ENCODE data around the gene HDAC4. TPM values are rescaled to one million over a fixed set of nuclear protein-coding genes. Genes with fewer than 3 reads are reported as not detected.
"Not testable (repeated sequence)": the region's sequence is repeated elsewhere in the genome, so short reads cannot be mapped to it uniquely, and the experiment has no call there.

The HDAC4 gene
- polyA plus RNA-seq, 2 of the 4 experiments (the other 2 are of a cell fraction), result 8.6 to 10.4 TPM

GRCh38 chr2:239177325-239177724 is 223.5 kb downstream of the HDAC4 start:
- Histone ChIP-seq H3K27ac (no peak overlapping the region), H3K4me3 (no peak overlapping the region), H3K9me3 (peaks cover 18% of the 10 kb centered on the region), H3K4me2 (no peak overlapping the region), H3K4me1 (no peaks in the 10 kb centered on the region)
- FAIRE-seq (no peak), DNase-seq (ENCODE audit: low read depth in 1 of 2, low spot score in 1 of 2) (no peak), ATAC-seq (no peak)
- no peak for TF ChIP-seq RNF2 (IDR thresholded peaks at IDR 0.05; ENCODE audit: borderline replicate concordance, low read depth)
- TF ChIP-seq HEYL (CRISPR knock-in tag; IDR thresholded peaks at IDR 0.05), result no peak
- no peak for TF ChIP-seq ZNF302 (CRISPR knock-in tag; IDR thresholded peaks at IDR 0.05)
- TF ChIP-seq HDAC2 (IDR thresholded peaks at IDR 0.05), result no peak
- no peak for TF ChIP-seq RFX5 (IDR thresholded peaks at IDR 0.05)
- no peak for TF ChIP-seq HOXB13 (CRISPR knock-in tag; IDR thresholded peaks at IDR 0.05; ENCODE audit: low read depth)
- TF ChIP-seq RCOR1 (IDR thresholded peaks at IDR 0.05; ENCODE audit: low read depth, low read length), result no peak
- no peak for TF ChIP-seq ZC3H11A (IDR thresholded peaks at IDR 0.05)
- no peak for TF ChIP-seq TP53 (CRISPR knock-in tag; IDR thresholded peaks at IDR 0.05)
- no peak for TF ChIP-seq JUNB (IDR thresholded peaks at IDR 0.05)
- TF ChIP-seq EHF (CRISPR knock-in tag; IDR thresholded peaks at IDR 0.05), result no peak
- TF ChIP-seq, protein P1, sequence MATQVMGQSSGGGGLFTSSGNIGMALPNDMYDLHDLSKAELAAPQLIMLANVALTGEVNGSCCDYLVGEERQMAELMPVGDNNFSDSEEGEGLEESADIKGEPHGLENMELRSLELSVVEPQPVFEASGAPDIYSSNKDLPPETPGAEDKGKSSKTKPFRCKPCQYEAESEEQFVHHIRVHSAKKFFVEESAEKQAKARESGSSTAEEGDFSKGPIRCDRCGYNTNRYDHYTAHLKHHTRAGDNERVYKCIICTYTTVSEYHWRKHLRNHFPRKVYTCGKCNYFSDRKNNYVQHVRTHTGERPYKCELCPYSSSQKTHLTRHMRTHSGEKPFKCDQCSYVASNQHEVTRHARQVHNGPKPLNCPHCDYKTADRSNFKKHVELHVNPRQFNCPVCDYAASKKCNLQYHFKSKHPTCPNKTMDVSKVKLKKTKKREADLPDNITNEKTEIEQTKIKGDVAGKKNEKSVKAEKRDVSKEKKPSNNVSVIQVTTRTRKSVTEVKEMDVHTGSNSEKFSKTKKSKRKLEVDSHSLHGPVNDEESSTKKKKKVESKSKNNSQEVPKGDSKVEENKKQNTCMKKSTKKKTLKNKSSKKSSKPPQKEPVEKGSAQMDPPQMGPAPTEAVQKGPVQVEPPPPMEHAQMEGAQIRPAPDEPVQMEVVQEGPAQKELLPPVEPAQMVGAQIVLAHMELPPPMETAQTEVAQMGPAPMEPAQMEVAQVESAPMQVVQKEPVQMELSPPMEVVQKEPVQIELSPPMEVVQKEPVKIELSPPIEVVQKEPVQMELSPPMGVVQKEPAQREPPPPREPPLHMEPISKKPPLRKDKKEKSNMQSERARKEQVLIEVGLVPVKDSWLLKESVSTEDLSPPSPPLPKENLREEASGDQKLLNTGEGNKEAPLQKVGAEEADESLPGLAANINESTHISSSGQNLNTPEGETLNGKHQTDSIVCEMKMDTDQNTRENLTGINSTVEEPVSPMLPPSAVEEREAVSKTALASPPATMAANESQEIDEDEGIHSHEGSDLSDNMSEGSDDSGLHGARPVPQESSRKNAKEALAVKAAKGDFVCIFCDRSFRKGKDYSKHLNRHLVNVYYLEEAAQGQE (IDR thresholded peaks at IDR 0.05), result no peak
- TF ChIP-seq KDM1A (IDR thresholded peaks at IDR 0.05; ENCODE audit: low read depth), result no peak
- TF ChIP-seq POLR2AphosphoS2 (conservative IDR thresholded peaks at IDR 0.05; ENCODE audit: low read length), result no peak
- TF ChIP-seq CTCF (IDR thresholded peaks at IDR 0.05), result no peak
- TF ChIP-seq FOSB (CRISPR knock-in tag; IDR thresholded peaks at IDR 0.05), result no peak
- no peak for TF ChIP-seq PHF8 (IDR thresholded peaks at IDR 0.05; ENCODE audit: borderline replicate concordance, low read depth)
- CTCF ChIA-PET, result interaction anchor here (0.6 kb wide), 1 partner anchor 66 kb away, joined by 3 read pairs; no protein-coding TSS in a partner anchor
- POLR2A ChIA-PET, result no interaction called here
- WGBS (ENCODE audit: missing lambda C conversion rate), result 92% methylated on average over 11 of the region's 11 CpGs

GRCh38 chr2:239176138-239176803 is 224.5 kb downstream of the HDAC4 start:
- DNase-seq (ENCODE audit: low read depth in 1 of 2, low spot score in 1 of 2); H3K4me2 ChIP-seq; ATAC-seq; H3K4me1 ChIP-seq; H3K4me3 ChIP-seq; POLR2A ChIA-PET; H3K27ac ChIP-seq; FAIRE-seq: not testable (repeated sequence)
- CTCF ChIA-PET, result interaction anchor here (0.7 kb wide), 1 partner anchor 33 kb away, joined by 3 read pairs; no protein-coding TSS in a partner anchor
- 99% methylated on average over 4 of the region's 23 CpGs for WGBS (ENCODE audit: missing lambda C conversion rate)
- H3K9me3 ChIP-seq, result peaks cover 27% of the 10 kb centered on the region

DNA sequence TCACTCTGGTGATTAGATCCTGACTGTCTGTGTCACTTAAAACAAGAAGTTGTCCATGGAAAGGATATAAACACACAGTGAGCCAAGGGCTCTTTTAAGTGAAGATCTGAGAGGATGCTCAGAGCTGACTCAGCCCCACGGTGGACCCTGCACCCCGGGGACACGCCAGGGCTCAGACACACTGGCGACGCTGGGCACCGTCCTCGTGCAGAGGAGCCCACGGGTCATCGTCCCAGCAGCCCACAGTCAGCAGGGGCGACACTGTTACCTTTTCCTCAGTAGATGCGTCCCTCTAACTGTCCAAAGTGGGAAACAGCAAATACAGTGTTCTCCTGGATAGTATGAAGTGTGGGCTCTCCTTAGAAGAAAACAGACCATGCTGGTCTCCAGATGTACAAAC is 225.6 kb downstream of the HDAC4 start:
- WGBS (ENCODE audit: missing lambda C conversion rate), result 88% methylated on average over 11 of the region's 11 CpGs
- H3K4me1 ChIP-seq, result no peaks in the 10 kb centered on the region
- FAIRE-seq (no peak), DNase-seq (ENCODE audit: low read depth in 1 of 2, low spot score in 1 of 2) (no peak), ATAC-seq (no peak)
- CTCF ChIA-PET, result no interaction called here
- peaks cover 37% of the 10 kb centered on the region for H3K9me3 ChIP-seq
- no peak overlapping the region for H3K4me3 ChIP-seq
- POLR2A ChIA-PET, result no interaction called here
- no peak overlapping the region for H3K4me2 ChIP-seq
- no peak overlapping the region for H3K27ac ChIP-seq
- TF ChIP-seq FOSL2 (IDR thresholded peaks at IDR 0.05) (no peak), FOSL2 (CRISPR knock-in tag; IDR thresholded peaks at IDR 0.05) (no peak), HOXA7 (CRISPR knock-in tag; IDR thresholded peaks at IDR 0.05) (no peak), EHMT2 (IDR thresholded peaks at IDR 0.05; ENCODE audit: low read depth) (no peak), PHF8 (IDR thresholded peaks at IDR 0.05; ENCODE audit: borderline replicate concordance, low read depth) (no peak), RCOR1 (IDR thresholded peaks at IDR 0.05; ENCODE audit: low read depth, low read length) (no peak), MAZ (IDR thresholded peaks at IDR 0.05; ENCODE audit: borderline replicate concordance, low read depth, low read length) (no peak), GATA3 (IDR thresholded peaks at IDR 0.05; ENCODE audit: borderline replicate concordance) (no peak), EP300 (IDR thresholded peaks at IDR 0.05) (no peak), HOXB13 (CRISPR knock-in tag; IDR thresholded peaks at IDR 0.05; ENCODE audit: low read depth) (no peak), ZFP36 (IDR thresholded peaks at IDR 0.05; ENCODE audit: borderline replicate concordance, partially characterized antibody) (no peak), SMC3 (IDR thresholded peaks at IDR 0.05) (no peak), ELK1 (IDR thresholded peaks at IDR 0.05; ENCODE audit: low read depth, low read length) (no peak)
- TF ChIP-seq, protein P2, sequence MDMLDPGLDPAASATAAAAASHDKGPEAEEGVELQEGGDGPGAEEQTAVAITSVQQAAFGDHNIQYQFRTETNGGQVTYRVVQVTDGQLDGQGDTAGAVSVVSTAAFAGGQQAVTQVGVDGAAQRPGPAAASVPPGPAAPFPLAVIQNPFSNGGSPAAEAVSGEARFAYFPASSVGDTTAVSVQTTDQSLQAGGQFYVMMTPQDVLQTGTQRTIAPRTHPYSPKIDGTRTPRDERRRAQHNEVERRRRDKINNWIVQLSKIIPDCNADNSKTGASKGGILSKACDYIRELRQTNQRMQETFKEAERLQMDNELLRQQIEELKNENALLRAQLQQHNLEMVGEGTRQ (IDR thresholded peaks at IDR 0.05), result no peak

Measured in A549 (cell line).